ACC112 (cell line): ENCODE data around the gene PPP4R2.
A peak's percentile ranks its signal among the peaks of the same experiment; 100 is the strongest.

ENCODE experiments used
- H2AFZ ChIP-seq: fragments of 200-600 bp; sonication (generic); one replicate; pipeline ENCODE4 v1.6.0; 2017; ENCODE audit warnings: antibody characterized with exemption, low read length; ENCODE audit not compliant: unreplicated experiment
- H3K27ac ChIP-seq: fragments of 200-600 bp; sonication (generic); 2 replicates; pipeline ENCODE4 v1.5.1; 2014; ENCODE audit warnings: low read depth, mild to moderate bottlenecking, antibody characterized with exemption, low read length, moderate library complexity
- H3K27me3 ChIP-seq: fragments of 200-600 bp; sonication (generic); 2 replicates; pipeline ENCODE4 v1.6.1; 2014; ENCODE audit warnings: mild to moderate bottlenecking, antibody characterized with exemption, low read length, moderate library complexity, mixed read lengths; ENCODE audit not compliant: insufficient read depth
- H3K36me3 ChIP-seq: fragments of 200-600 bp; sonication (generic); 2 replicates; pipeline ENCODE4 v1.6.1; 2016; ENCODE audit warnings: mild to moderate bottlenecking, antibody characterized with exemption, low read length, moderate library complexity, mixed read lengths; ENCODE audit not compliant: insufficient read depth
- H3K4me1 ChIP-seq: fragments of 200-600 bp; sonication (generic); one replicate; pipeline ENCODE4 v1.6.1; 2016; ENCODE audit warnings: low read length, mixed read lengths; ENCODE audit not compliant: insufficient read depth, unreplicated experiment, control insufficient read depth
- H3K4me3 ChIP-seq: fragments of 200-600 bp; sonication (generic); 2 replicates; pipeline ENCODE4 v1.5.1; 2014; ENCODE audit warnings: mild to moderate bottlenecking, low read depth, low read length
- H3K79me2 ChIP-seq: fragments of 200-600 bp; sonication (generic); one replicate; pipeline ENCODE4 v1.6.0; 2016; ENCODE audit warnings: low read length; ENCODE audit not compliant: control insufficient read depth, unreplicated experiment, insufficient read depth

The PPP4R2 gene, protein sequence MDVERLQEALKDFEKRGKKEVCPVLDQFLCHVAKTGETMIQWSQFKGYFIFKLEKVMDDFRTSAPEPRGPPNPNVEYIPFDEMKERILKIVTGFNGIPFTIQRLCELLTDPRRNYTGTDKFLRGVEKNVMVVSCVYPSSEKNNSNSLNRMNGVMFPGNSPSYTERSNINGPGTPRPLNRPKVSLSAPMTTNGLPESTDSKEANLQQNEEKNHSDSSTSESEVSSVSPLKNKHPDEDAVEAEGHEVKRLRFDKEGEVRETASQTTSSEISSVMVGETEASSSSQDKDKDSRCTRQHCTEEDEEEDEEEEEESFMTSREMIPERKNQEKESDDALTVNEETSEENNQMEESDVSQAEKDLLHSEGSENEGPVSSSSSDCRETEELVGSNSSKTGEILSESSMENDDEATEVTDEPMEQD

DNA sequence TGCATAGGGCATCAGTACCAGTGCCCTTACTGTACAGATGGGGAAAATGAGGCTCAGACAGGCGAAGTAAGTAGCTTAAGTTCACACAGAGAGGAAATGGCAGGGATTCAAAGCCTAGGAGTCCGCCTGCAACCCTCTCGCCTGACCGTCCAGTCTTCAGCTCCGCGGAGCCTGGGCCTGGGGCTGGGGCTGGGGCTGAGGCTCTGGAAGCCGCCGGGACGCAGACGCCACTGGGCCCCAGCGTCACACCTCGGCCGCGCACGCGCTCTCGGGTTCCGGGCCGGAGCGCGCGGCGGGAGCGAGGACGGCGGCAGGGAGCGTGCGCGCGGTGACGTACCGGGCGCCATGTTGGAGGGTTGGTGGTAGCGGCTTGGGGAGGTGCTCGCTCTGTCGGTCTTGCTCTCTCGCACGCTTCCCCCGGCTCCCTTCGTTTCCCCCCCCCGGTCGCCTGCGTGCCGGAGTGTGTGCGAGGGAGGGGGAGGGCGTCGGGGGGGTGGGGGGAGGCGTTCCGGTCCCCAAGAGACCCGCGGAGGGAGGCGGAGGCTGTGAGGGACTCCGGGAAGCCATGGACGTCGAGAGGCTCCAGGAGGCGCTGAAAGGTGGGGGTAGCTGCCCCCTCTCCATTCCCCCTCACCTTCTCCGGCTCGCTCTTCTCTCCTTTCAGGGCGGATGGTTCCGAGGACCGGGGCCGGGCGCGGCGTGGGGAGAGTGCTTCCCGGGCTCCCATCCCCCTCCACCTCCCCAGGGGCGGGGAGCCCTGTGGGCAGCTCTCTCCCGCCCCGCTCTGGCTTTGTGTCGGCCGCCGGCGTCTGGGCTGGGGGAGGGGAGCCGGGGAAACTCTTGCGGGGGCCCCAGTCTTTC, at the start of gene PPP4R2:
PPP4R2 (plus strand) TSS at position 339 of the 861 bp plus-strand sequence; CDS start at position 566, 227 bp downstream.
- Histone ChIP-seq H3K36me3 (peaks cover 26% of the 10 kb centered on the region), H3K79me2 (peaks cover 49% of the 10 kb centered on the region), H2AFZ (peak within 1 kb of the TSS; percentile 96), H3K27me3 (no peaks in the 10 kb centered on the region), H3K27ac (peak within 1 kb of the TSS; percentile 94), H3K4me1 (peaks cover 26% of the 10 kb centered on the region), H3K4me3 (peak within 1 kb of the TSS; percentile 94)

DNA sequence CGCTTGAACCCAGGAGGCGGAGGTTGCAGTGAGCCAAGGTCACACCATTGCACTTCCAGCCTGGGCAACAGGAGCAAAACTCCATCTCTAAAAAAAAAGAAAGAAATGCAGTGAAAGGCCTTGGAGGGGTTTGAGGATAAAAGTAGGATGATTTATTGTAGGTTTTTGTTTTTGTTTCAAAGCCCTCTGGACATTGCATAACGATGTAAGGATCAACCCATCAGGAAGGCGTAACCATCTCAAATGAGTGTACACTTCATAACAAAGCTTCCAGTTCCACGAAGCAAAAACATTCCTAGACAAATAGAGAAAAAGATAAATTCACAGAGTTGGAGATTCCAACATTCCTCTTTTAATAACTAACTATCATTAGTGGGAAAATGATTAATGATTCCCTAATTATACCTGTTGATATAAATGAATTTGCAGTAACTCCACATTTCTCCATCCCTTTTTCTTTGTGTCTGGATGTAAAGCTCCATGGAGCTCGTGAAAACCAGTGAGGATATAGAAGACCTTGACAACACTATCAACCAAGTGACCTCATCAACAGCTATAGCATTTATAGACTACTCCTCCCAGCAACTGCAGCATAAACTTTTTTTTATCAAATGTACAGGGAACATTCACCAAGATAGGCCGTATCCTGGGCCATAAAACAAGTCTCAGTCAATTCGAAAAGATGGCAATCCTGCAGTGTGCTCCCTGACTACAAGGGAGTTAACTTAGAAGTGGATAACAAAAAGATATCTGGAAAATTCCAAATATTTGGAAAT, 48.7 kb upstream of the PPP4R2 start:
- peaks cover 10% of the 10 kb centered on the region for H3K4me1 ChIP-seq
- no peaks in the 10 kb centered on the region for H3K79me2 ChIP-seq
- no peaks in the 10 kb centered on the region for H3K27me3 ChIP-seq
- H2AFZ ChIP-seq: no peak overlapping the region
- no peaks in the 10 kb centered on the region for H3K36me3 ChIP-seq
- no peak overlapping the region for H3K27ac ChIP-seq
- no peak overlapping the region for H3K4me3 ChIP-seq

DNA sequence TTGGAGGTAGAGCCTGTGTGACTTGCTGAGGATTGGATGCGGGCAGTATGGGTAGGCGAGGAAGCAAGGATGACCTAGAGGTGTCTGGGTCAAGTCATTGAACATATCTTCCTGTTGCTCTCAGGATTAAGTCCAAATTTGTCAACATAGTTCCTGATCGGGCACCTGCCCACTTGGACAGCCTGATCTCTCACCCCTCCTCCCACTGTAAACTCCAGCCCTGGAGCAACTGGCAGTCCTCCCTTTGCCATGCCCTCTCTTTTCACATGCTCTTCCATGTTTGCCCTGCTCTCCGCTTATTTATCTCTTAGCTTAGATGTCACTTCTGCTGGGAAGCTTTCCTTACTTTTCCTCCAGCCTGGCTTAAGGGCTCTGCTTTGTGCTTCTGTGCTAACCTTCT, 47.6 kb upstream of the PPP4R2 start:
- H3K4me3 ChIP-seq: no peak overlapping the region
- no peak overlapping the region for H2AFZ ChIP-seq
- peaks cover 10% of the 10 kb centered on the region for H3K4me1 ChIP-seq
- no peaks in the 10 kb centered on the region for H3K27me3 ChIP-seq
- H3K27ac ChIP-seq: no peak overlapping the region
- H3K79me2 ChIP-seq: no peaks in the 10 kb centered on the region
- no peaks in the 10 kb centered on the region for H3K36me3 ChIP-seq

DNA sequence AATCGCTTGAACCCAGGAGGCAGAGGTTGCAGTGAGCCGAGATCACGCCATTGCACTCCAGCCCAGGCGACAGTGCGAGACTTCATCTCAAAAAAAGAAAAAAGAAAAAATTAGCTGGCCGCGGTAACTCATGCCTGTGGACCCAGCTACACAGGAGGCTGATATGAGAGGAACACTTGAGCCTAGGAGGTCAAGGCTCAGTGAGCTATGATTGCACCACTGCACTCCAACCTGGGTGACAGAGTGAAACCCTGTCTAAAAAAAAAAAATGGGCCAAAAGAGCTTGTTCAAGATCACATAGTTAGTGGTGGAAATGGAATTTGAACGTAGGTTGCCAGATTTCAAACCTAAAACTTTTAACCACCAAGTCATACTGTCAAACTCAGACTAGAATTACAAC, 46.2 kb upstream of the PPP4R2 start:
- Histone ChIP-seq H3K79me2 (no peaks in the 10 kb centered on the region), H3K4me1 (peaks cover 10% of the 10 kb centered on the region), H2AFZ (no peak overlapping the region), H3K27me3 (no peaks in the 10 kb centered on the region), H3K4me3 (no peak overlapping the region), H3K36me3 (no peaks in the 10 kb centered on the region), H3K27ac (no peak overlapping the region)

DNA sequence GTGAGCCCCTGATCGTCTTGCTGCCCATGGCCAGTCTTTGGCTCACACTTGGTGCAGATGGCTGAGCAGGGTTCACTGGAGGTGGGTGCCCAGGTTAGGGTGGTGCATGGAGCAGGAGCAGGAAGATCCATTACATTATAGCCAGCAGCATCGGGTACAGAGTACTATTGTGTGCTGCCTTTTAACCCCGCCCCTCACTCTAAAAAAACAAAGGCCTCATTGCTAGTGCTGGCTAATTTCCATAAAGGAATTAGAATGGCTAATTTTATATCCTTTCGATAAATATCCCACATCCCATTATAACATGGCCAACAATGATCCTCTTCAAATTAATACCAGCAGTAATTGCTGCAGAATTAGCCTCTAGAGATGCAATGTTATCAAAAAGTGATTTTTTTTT, 45.8 kb upstream of the PPP4R2 start:
- H3K4me1 ChIP-seq: peaks cover 6% of the 10 kb centered on the region
- no peaks in the 10 kb centered on the region for H3K27me3 ChIP-seq
- no peaks in the 10 kb centered on the region for H3K36me3 ChIP-seq
- no peak overlapping the region for H3K27ac ChIP-seq
- no peak overlapping the region for H2AFZ ChIP-seq
- H3K79me2 ChIP-seq: no peaks in the 10 kb centered on the region
- no peak overlapping the region for H3K4me3 ChIP-seq

DNA sequence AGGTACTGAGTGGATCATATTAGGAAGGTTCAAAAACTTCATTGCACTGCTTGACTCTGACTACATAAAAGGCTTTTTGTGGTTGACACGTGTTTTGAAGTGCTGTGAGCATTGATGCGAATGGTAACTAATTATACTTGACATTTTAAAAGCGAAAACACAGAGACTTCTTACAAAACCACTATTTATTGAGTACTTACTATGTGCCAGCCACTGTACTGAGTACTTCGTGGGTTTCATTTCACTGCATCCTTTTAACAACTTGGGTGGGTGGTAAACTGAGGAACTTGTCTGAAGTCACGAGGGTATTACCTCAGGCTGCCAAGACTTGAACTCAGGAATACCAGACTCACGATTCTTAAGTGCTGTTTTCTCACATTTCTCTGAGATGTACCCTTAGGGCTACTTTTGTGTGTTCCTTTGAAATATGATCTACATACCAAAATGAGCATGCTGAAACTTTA, 45.3 kb upstream of the PPP4R2 start:
- no peak overlapping the region for H3K27ac ChIP-seq
- no peak overlapping the region for H2AFZ ChIP-seq
- H3K4me3 ChIP-seq: no peak overlapping the region

DNA sequence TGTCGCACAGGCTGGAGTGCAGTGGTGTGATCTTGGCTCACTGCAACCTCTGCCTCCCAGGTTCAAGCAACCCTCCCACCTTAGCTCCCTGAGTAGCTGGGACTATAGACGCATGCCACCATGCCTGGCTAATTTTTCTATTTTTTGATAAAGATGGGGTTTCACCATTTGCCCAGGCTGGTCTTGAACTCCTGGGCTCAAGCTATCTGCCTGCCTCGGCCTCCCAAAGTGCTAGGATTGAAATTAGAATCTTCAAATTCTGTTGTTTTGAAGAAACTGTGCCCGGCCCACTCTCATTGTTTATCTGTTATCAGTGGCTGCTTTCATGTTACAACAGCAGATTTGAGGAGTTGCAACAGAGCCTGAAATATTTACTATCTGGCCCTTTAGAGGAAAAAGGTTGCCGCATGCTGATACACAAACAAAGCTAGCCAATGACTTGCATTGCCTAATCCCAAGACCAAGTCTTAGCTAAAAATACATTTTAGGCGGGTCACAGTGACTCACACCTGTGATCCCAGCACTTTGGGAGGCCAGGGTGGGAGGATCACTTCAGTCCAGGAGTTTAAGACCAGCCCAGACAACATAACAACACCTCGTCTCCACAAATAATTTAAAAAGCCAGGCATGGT, 43.2 kb upstream of the PPP4R2 start:
- H3K27ac ChIP-seq: no peak overlapping the region

More for the DNA sequence above, 45.3 kb upstream of the PPP4R2 start:
- Histone ChIP-seq H3K4me1 (peaks cover under 1% of the 10 kb centered on the region), H3K36me3 (no peaks in the 10 kb centered on the region), H3K79me2 (no peaks in the 10 kb centered on the region), H3K27me3 (no peaks in the 10 kb centered on the region)

DNA sequence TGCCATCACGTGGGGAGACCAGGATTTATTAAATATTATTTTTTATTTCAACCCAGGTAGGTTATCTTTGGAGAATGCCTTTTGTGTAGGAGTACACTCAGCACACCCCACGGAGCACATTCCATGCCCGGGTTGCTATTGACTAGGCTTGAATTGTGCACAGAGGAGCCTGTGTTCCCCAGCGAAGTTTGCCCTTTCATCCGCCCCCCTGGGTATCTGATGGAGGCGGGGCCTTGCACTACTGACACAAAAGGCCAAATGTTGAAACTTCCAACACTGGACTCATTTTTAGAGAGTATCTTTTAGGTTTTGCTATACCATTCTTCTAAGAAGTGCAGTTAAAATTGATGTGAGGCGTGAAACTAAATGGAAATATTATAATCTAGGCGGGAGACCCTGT, 39.3 kb upstream of the PPP4R2 start:
- Histone ChIP-seq H3K4me1 (peaks cover 6% of the 10 kb centered on the region), H3K27ac (no peak overlapping the region), H2AFZ (no peak overlapping the region), H3K27me3 (no peaks in the 10 kb centered on the region), H3K4me3 (no peak overlapping the region), H3K79me2 (no peaks in the 10 kb centered on the region), H3K36me3 (no peaks in the 10 kb centered on the region)

More for the DNA sequence above, 43.2 kb upstream of the PPP4R2 start:
- Histone ChIP-seq H2AFZ (no peak overlapping the region), H3K4me1 (no peaks in the 10 kb centered on the region), H3K4me3 (no peak overlapping the region), H3K36me3 (no peaks in the 10 kb centered on the region), H3K79me2 (no peaks in the 10 kb centered on the region), H3K27me3 (no peaks in the 10 kb centered on the region)

DNA sequence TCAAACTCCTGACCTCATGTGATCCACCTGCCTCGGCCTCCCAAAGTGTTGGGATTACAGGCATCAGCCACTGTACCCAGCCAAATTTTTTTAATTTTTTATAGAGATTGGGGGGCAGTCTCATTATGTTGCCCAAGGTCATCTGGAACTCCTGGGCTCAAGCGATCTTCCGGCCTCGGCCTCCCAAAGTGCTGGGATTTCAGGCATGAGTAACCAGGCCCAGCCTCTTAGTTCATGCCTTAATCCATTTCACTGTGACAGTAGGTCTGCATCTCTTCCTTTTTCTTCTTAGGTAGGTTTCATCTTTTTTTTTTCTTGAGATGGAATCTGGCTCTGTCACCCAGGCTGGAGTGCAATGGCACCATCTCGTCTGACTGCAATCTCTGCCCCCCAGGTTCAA, 37.3 kb upstream of the PPP4R2 start:
- Histone ChIP-seq H2AFZ (no peak overlapping the region), H3K27me3 (no peaks in the 10 kb centered on the region), H3K36me3 (no peaks in the 10 kb centered on the region), H3K4me1 (peaks cover 6% of the 10 kb centered on the region), H3K27ac (no peak overlapping the region), H3K79me2 (no peaks in the 10 kb centered on the region), H3K4me3 (no peak overlapping the region)
